ENCODE results near the gene CDH13.

CDH13 gene

GRCh38 chr16:83587201-83587600 is 960.4 kb downstream of the CDH13 start:
- no peak for DNase-seq (ENCODE audit: low read depth in 3 of 3, low spot score in 1 of 3)

GRCh38 chr16:83588070-83588469 is 961.3 kb downstream of the CDH13 start:
- DNase-seq (ENCODE audit: low read depth in 3 of 3, low spot score in 1 of 3), result no peak

- DNase-seq (ENCODE audit: low read depth in 3 of 3, low spot score in 1 of 3), result no peak
Observed at GRCh38 chr16:83589576-83589975, 962.8 kb downstream of the CDH13 start.

GRCh38 chr16:83592778-83593177 is 966.0 kb downstream of the CDH13 start:
- DNase-seq (ENCODE audit: low read depth in 3 of 3, low spot score in 1 of 3), result no peak

- no peak for DNase-seq (ENCODE audit: low read depth in 3 of 3, low spot score in 1 of 3)
Observed at GRCh38 chr16:83599789-83600462, 973.2 kb downstream of the CDH13 start.

- DNase-seq (ENCODE audit: low read depth in 3 of 3, low spot score in 1 of 3), result no peak
Observed at GRCh38 chr16:83602761-83603722, 976.3 kb downstream of the CDH13 start.

GRCh38 chr16:83603723-83604570 is 977.2 kb downstream of the CDH13 start:
- no peak for DNase-seq (ENCODE audit: low read depth in 3 of 3, low spot score in 1 of 3)

GRCh38 chr16:83606486-83607030 is 979.8 kb downstream of the CDH13 start:
- no peak for DNase-seq (ENCODE audit: low read depth in 3 of 3, low spot score in 1 of 3)

- no peak for DNase-seq (ENCODE audit: low read depth in 3 of 3, low spot score in 1 of 3)
Observed at GRCh38 chr16:83609178-83609577, 982.4 kb downstream of the CDH13 start.

- no peak for DNase-seq (ENCODE audit: low read depth in 3 of 3, low spot score in 1 of 3)
Observed at GRCh38 chr16:83615141-83615952, 988.6 kb downstream of the CDH13 start.

- DNase-seq (ENCODE audit: low read depth in 3 of 3, low spot score in 1 of 3), result no peak
Observed at GRCh38 chr16:83615953-83616350, 989.2 kb downstream of the CDH13 start.

GRCh38 chr16:83619381-83620150 is 992.8 kb downstream of the CDH13 start:
- no peak for DNase-seq (ENCODE audit: low read depth in 3 of 3, low spot score in 1 of 3)

- DNase-seq (ENCODE audit: low read depth in 3 of 3, low spot score in 1 of 3), result no peak
Observed at GRCh38 chr16:83622010-83622409, 995.2 kb downstream of the CDH13 start.

- no peak for DNase-seq (ENCODE audit: low read depth in 3 of 3, low spot score in 1 of 3)
Observed at GRCh38 chr16:83623091-83623730, 996.4 kb downstream of the CDH13 start.

- DNase-seq (ENCODE audit: low read depth in 3 of 3, low spot score in 1 of 3), result no peak
Observed at GRCh38 chr16:83623892-83624291, 997.1 kb downstream of the CDH13 start.

- DNase-seq (ENCODE audit: low read depth in 3 of 3, low spot score in 1 of 3), result no peak
Observed at GRCh38 chr16:83624429-83625120, 997.8 kb downstream of the CDH13 start.

- no peak for DNase-seq (ENCODE audit: low read depth in 3 of 3, low spot score in 1 of 3)
Observed at GRCh38 chr16:83626204-83626603, 999.4 kb downstream of the CDH13 start.

GRCh38 chr16:83626676-83627075 is 999.9 kb downstream of the CDH13 start:
- no peak for DNase-seq (ENCODE audit: low read depth in 3 of 3, low spot score in 1 of 3)
